NCI-H2107 (cell line): ENCODE measurements around the gene CELF1.
"Not testable (repeated sequence)": the region's sequence is repeated elsewhere in the genome, so short reads cannot be mapped to it uniquely, and the experiment has no call there.

ENCODE experiments used
- DNase-seq: peaks from one replicate; lab custom pipeline; 2025; lab: John Stamatoyannopoulos, UW

The CELF1 gene

GRCh38 chr11:47538741-47539565 is 14.0 kb downstream of the CELF1 start:
- peak; percentile 23 for DNase-seq

GRCh38 chr11:47536915-47537314 is 16.0 kb downstream of the CELF1 start:
- DNase-seq, result no peak

GRCh38 chr11:47534704-47535251 is 18.2 kb downstream of the CELF1 start:
- no peak for DNase-seq

- DNase-seq, result no peak
Measured at GRCh38 chr11:47533690-47534151, 19.2 kb downstream of the CELF1 start.

GRCh38 chr11:47532597-47533213 is 20.2 kb downstream of the CELF1 start:
- no peak for DNase-seq

GRCh38 chr11:47531666-47532065 is 21.3 kb downstream of the CELF1 start:
- DNase-seq, result no peak

- not testable (repeated sequence) for DNase-seq
Measured at GRCh38 chr11:47530721-47531120, 22.2 kb downstream of the CELF1 start.

- DNase-seq, result no peak
Measured at GRCh38 chr11:47529951-47530350, 23.0 kb downstream of the CELF1 start.

- no peak for DNase-seq
Measured at GRCh38 chr11:47527186-47527585, 25.7 kb downstream of the CELF1 start.

GRCh38 chr11:47526032-47526431 is 26.9 kb downstream of the CELF1 start:
- not testable (repeated sequence) for DNase-seq

GRCh38 chr11:47524291-47524874 is 28.5 kb downstream of the CELF1 start:
- no peak for DNase-seq

GRCh38 chr11:47523490-47524225 is 29.3 kb downstream of the CELF1 start:
- DNase-seq, result no peak

GRCh38 chr11:47518212-47518964 is 34.5 kb downstream of the CELF1 start:
- no peak for DNase-seq

- no peak for DNase-seq
Measured at GRCh38 chr11:47516984-47517853, 35.7 kb downstream of the CELF1 start.

- no peak for DNase-seq
Measured at GRCh38 chr11:47516155-47516554, 36.8 kb downstream of the CELF1 start.

- no peak for DNase-seq
Measured at GRCh38 chr11:47514825-47515647, 37.9 kb downstream of the CELF1 start.

- DNase-seq, result no peak
Measured at GRCh38 chr11:47512701-47513100, 40.2 kb downstream of the CELF1 start.

GRCh38 chr11:47511917-47512316 is 41.0 kb downstream of the CELF1 start:
- DNase-seq, result no peak

GRCh38 chr11:47510209-47510608 is 42.7 kb downstream of the CELF1 start:
- DNase-seq, result no peak
